K562 (cell line): ENCODE data around the gene TP53RK.

Experiments used
- CTCF ChIP-seq, 3 experiments: IDR thresholded peaks in 2 of 3; conservative IDR thresholded peaks in 1 of 3; 2 replicates each; pipeline ENCODE4 v1.5.1; 2011 to 2012; ENCODE audit warnings: low read length in 3 of 3, mild to moderate bottlenecking in 3 of 3, control low read depth in 2 of 3, improper control_type of control experiment in 1 of 3, inconsistent platforms in 1 of 3, low read depth in 1 of 3, mixed read lengths in 1 of 3, moderate library complexity in 1 of 3; ENCODE audit not compliant: insufficient read depth in 2 of 3
- ELK1 ChIP-seq: sonication (generic); formaldehyde crosslinking; IDR thresholded peaks from 2 replicates; pipeline ENCODE4 v1.8.1; 2022; ENCODE audit warnings: missing genetic modification reagents
- EZH2 ChIP-seq: IDR thresholded peaks from 2 replicates; pipeline ENCODE4 v1.6.1; 2012; ENCODE audit warnings: low read depth, mild to moderate bottlenecking, inconsistent platforms, low read length, borderline replicate concordance
- NR2C2 ChIP-seq, 2 experiments: fragments of 200-800 bp in 1 of 2; sonication (Bioruptor generic) in 1 of 2; sonication (generic) in 1 of 2; formaldehyde crosslinking in 1 of 2; IDR thresholded peaks; 2 replicates each; pipeline versions ENCODE4 v1.6.1 to v1.8.0; 2016 to 2022; ENCODE audit warnings: mild to moderate bottlenecking in 1 of 2, missing compliant biosample characterization in 1 of 2, missing genetic modification characterization in 1 of 2, missing genetic modification reagents in 1 of 2
- NRF1 ChIP-seq, 2 experiments: fragments of 450-650 bp; IDR thresholded peaks in 1 of 2; conservative IDR thresholded peaks in 1 of 2; 2 replicates each; pipeline ENCODE4 v1.6.1; 2014; ENCODE audit warnings: mild to moderate bottlenecking in 2 of 2
- POLR2AphosphoS5 ChIP-seq: IDR thresholded peaks from 2 replicates; pipeline ENCODE4 v1.6.1; 2011; ENCODE audit warnings: mild to moderate bottlenecking, low read depth, low read length, moderate library complexity; ENCODE audit not compliant: control insufficient read depth, insufficient read depth
- RFX5 ChIP-seq: IDR thresholded peaks from 2 replicates; pipeline ENCODE4 v1.6.1; 2011; ENCODE audit warnings: low read depth, mild to moderate bottlenecking, improper control_type of control experiment, low read length
- TOE1 ChIP-seq, 2 experiments: fragments of 450-650 bp in 1 of 2; sonication (generic) in 1 of 2; formaldehyde crosslinking in 1 of 2; IDR thresholded peaks; 2 replicates each; pipeline versions ENCODE4 v1.7.1 to v1.8.0; 2016 to 2022; ENCODE audit warnings: borderline replicate concordance in 2 of 2, mild to moderate bottlenecking in 2 of 2, antibody characterized with exemption in 1 of 2, inconsistent platforms in 1 of 2, low read depth in 1 of 2, missing genetic modification reagents in 1 of 2, moderate library complexity in 1 of 2
- ZNF431 ChIP-seq: sonication (generic); formaldehyde crosslinking; IDR thresholded peaks from 2 replicates; pipeline ENCODE4 v1.8.0; 2022; ENCODE audit warnings: mild to moderate bottlenecking, missing genetic modification reagents
- ZNF717 ChIP-seq: fragments of 250-450 bp; sonication (Bioruptor Pico); IDR thresholded peaks from 2 replicates; pipeline ENCODE4 v1.5.0; 2021
- ZNF766 ChIP-seq: fragments of 200-800 bp; sonication (Bioruptor generic); conservative IDR thresholded peaks from 2 replicates; pipeline ENCODE4 v1.6.1; 2016; ENCODE audit warnings: missing genetic modification characterization, missing compliant biosample characterization

- TF ChIP-seq CTCF (IDR thresholded peaks at IDR 0.05 in 2 of 3, conservative IDR thresholded peaks at IDR 0.05 in 1 of 3; ENCODE audit: insufficient read depth in 2 of 3, low read depth in 1 of 3, low read length in 3 of 3) (no peak), ZNF431 (CRISPR knock-in tag) (no peak), ELK1 (CRISPR knock-in tag) (no peak), EZH2 (no peak), NRF1 (conservative IDR thresholded peaks at IDR 0.05 in 1 of 2, IDR thresholded peaks at IDR 0.05 in 1 of 2) (no peak), RFX5 (no peak), NR2C2 (CRISPR knock-in tag; IDR thresholded peaks at IDR 0.05) (no peak), NR2C2 (tag; IDR thresholded peaks at IDR 0.05) (no peak), ZNF766 (CRISPR knock-in tag) (no peak), TOE1 (IDR thresholded peaks at IDR 0.05; ENCODE audit: borderline replicate concordance) (no peak), TOE1 (CRISPR knock-in tag; IDR thresholded peaks at IDR 0.05; ENCODE audit: borderline replicate concordance, low read depth) (no peak), POLR2AphosphoS5 (no peak), ZNF717 (CRISPR knock-in tag) (no peak)
Observed at GRCh38 chr20:46641424-46641823, 47.8 kb downstream of the TP53RK start.
